NCI-H2227 (cell line): Measurements from ENCODE around the gene TIAM2.

ENCODE experiments used
- DNase-seq: peaks from one replicate; lab custom pipeline; 2025; ENCODE audit not compliant: unreplicated experiment; lab: John Stamatoyannopoulos, UW

TIAM2 gene

GRCh38 chr6:155123520-155123919, 128.4 kb downstream of the TIAM2 start:
- no peak for DNase-seq

DNA sequence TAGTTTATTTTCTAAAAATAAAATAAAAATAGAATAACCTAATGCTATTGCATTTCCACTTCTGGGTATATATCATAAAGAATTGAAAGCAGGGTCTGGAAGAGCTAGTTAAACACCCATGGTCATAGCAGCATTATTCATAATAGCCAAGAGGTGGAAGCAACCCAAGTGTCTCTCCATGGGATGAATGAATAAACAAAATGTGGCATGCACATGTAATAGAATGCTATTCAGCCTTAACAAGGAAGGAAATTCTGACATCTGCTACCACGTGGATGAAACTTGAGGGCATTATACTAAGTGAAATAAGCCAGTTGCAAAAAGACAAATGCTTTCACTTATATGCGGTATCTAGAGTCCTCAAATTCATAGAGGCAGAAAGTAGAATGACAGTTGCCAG, 130.8 kb downstream of the TIAM2 start:
- DNase-seq, result no peak

DNA sequence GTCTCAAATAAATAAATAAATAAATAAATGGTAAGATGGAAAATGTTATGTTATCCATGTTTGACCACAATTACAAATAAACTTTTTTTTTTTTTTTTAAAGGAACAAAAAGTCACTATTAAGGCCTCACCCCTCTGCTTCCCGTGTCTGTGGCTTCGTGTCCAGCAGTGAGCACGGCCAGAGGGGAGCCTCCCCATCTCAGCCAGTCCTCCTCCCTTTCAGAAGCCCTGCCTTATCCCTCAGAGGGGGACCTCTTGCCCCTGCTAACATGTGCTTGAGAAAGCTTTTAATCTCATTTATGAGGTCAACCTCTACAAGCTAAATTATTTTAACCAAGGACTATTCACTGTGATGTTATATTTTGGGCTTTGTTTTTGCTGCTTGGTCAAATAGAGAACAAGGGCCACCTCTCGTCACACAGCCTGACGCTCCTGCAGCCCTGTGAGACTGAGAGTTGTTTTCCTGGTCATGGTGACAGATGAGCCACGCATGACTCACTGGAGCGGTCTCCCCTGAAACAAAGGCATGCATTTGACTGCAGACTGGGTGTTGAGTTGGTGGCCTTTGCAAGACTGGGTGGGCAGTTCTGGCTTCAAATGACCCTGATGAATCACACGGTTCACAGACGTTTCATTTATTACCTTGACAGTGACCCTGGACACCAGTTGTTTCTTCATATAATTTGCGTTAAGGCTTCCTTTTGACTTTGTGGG, 131.8 kb downstream of the TIAM2 start:
- DNase-seq, result no peak

- DNase-seq, result no peak
Observed at GRCh38 chr6:155128977-155129376, 133.9 kb downstream of the TIAM2 start.

GRCh38 chr6:155129744-155130143, 134.6 kb downstream of the TIAM2 start:
- no peak for DNase-seq

GRCh38 chr6:155130161-155130853, 135.2 kb downstream of the TIAM2 start:
- no peak for DNase-seq

DNA sequence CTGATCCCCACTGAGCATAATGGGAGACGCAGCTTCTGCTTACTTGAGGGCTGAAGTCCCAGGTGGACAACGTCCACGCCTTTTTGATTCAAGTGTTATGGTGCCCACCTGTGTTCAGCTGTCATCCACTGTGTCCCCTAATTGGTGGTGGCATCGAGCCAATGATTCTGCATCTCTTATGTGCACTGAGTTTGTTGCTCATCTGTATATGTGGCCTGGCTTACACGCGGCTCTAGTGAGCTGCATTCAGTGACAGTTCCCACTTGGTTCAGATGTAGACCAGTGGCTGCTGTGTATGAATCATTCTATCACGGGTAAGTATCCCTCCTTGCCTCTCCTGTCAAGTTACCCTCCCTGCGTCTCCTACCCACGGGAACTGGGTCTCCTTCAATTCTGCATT, 137.5 kb downstream of the TIAM2 start:
- peak; percentile 14 for DNase-seq

DNA sequence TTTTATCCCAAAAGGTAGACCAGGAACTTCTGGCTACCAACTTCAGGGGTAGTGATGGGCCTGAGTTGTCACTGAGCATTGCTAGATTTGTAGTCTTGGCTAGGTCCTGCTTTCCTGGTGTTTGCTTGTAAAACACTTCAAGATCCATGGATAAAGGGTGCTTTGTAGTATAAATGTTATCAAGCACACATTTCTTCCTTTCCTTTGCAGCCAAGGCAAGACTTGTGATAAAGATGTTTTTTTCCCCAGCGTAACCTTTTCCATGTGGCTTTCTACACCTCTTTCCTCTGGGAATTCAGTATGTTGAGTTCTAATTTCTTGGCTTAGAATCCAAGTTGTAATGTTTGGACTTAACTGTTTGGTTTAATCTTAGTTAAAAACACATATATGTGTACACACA, 145.9 kb downstream of the TIAM2 start:
- no peak for DNase-seq

DNA sequence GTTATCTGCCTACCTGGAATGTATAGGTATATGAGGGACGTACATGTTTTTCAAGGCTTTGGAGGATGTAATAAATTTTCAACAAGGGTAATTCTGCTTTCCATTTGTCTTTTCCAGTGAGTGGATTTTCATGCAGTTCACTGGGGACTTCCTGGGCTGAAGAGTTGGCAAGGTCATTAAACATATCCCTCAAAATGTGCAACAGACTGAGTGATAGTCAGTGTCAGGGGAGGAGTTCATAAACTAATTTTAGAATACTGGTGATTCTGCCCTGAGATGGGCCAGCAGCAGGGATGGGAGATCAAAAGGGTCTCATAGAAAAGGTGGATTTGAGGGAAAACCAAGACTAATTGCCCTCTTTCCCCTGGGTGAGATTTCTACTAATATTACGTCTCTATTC, 146.4 kb downstream of the TIAM2 start:
- DNase-seq, result no peak

DNA sequence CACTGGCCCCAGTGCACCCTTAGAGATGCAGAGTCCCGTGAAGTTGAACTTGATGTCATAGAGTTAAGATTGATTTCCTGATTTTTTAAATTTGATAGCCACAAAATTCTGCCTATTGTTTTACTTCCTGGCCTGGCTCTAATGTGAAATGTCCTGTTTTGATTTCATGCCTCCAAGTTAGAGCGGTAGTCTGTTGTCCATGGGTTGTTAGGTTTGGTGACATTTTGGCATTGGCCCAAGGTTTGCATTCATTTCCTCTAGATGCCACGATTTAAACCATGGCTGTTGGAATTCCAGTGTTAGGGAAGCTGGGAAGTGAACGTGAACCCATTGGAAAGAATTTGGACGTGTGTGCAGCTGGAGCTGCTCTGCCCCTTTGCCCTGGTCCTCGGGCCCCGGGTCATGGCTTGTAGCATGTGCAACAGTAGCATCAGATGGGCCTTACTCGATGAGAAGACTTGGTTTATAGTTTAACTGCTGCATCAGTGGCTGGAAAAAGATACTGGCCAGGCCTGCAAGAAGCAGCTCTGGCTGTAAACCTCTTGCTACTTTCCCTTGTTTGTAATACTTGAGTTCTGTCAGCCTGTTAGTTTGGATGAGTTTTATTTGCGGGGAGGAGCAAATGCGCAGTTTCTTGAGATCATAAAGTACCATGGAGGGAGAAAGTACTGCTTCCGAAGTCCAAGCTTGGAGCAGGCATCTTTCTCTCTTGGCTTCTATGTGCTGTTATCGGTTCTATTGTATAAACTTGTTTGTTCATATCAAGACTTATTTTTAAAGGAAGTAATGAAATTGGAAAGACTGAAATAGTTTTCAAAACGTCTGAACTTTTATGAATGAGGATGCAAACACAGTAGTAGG, 147.3 kb downstream of the TIAM2 start:
- no peak for DNase-seq

DNA sequence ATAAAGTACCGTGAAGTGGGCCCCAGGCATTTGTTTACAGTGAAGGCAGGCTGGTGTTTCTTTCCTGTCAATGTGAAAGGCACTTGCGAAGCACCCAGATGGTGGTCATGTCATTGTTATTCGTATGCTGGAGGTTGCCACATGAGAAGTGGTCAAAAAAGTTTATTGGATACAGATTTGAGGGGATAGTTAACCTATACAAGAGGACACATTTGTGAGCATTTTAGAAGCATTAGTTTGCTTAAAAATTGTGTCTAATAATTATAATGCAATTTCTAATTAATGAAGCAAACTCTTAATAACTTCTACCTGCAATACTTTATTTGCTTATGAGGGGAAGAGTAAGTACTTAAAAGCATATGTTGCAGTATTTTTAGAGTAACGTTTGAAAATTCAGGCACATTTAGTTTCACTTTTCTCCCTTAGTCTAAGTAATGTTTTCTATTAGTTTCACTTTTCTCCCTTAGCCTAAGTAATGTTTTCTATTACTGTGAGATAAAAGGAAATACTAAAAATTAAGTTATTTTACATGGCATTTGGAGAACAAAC, 148.0 kb downstream of the TIAM2 start:
- DNase-seq, result no peak

DNA sequence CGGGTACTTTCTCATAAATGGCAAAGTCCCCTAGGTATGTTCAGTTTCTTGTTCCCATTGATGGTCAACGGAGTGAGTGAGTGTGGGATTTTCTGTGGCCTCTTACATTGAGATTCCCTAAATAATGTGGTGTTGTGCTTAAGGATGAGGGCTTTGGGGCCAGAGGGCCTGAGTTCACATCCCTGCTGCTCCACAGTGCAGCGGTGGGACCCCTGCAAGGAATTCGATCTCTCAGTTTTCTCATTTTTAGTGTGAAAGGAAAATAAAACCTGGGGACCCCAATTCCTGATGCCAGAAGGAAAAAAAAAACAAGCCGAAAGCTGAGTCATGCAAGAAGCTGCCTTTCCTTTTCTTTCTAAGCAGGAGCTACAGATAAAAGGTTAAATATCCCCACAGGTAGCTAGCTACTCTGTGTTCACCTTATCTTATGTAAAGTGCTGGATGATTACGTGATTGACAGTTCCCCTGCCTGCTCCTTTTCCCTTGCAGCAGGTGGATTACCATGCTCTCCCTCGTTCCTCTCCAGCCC, 148.5 kb downstream of the TIAM2 start:
- DNase-seq, result no peak

DNA sequence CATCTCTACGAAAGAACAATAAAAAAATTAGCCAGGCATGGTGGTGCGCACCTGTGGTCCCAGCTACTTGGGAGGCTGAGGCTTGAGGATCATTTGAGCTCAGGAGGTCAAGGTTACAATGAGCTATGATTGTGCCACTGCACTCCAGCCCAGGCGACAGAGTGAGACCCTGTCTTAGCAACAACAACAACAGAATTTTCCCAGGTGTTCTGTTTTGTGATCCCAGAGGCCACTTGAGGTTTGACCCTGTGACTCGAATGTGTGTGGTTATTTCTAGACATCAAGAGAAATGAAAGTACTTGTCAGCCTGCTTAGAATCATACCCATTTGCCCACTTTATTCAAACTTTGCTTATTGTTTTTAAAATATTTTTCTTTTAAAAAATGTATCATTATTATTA, 151.1 kb downstream of the TIAM2 start:
- DNase-seq, result no peak

- no peak for DNase-seq
Observed at GRCh38 chr6:155147958-155148663, 153.0 kb downstream of the TIAM2 start.

DNA sequence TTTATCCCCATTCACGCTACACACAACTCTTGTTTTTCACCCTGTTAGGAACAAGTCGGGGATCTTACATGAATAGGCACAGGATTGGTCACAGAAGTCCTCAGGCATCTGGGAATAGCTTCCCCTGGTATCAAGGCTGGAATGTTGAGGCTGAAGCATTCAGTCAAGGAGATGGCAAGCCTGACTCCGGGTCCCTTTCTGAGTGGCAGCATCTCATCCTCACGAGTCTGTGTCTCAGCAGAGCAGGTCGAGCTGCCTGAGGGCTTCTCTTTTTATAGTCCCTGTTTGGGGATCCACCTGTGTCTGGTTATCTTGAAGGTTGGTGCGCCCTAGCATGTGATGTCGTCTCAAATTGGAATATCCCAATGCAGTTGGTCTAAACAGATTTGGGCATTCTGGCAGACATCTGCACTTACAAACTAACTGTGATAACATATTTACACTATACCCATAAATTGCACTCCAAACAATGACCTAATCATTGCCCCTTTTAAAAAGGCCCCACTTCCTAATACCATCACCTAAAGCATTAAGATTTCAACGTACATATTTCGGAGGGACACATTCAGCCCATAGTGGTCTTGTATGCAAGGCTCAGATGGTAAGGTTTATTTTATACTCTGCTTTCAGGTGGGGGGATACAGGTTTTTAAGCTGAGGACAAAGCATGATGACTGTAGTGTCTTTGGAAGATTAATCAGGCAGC, 156.0 kb downstream of the TIAM2 start:
- no peak for DNase-seq

DNA sequence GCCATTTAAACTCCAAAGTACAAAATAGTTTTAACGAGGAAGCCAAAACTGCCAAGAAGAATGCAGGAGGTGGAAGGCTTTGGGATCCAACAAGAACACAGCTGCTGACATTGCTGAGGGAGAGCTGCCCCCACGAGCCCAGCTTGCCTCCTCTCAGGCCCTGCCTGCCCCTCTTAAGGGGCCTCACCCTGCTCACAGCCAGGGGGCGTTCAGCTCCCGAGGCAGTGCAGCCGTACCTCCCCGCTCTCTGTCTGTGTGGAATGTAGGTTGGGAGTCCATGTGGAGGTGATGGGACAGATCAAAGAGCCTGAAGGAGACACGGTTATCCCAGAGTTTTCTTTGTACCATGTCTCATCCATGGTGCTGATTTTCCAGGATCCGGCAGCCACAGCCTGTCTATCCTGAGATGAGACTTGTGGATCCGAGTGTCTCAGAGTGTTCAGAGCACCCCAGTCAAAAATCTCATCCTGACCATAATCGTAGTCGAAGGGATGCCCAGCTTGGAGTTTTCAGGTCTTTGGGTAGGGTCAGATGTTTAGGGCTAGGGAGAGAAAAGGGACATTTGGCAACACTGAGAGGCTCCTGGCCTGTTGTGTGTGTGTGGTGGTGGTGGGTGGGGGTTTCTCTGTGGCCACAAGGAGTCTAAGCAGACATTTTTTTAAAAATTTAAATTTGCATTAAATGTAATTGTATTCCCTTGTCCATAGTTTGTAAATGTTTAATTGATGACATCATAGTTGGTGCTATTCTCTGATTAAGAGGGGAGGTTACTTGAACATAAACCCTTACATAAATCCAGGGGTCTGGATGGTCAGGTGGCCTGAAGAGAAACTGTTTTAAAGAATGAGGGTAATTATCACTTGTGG, 157.3 kb downstream of the TIAM2 start:
- no peak for DNase-seq

GRCh38 chr6:155154158-155154830, 159.2 kb downstream of the TIAM2 start:
- no peak for DNase-seq

DNA sequence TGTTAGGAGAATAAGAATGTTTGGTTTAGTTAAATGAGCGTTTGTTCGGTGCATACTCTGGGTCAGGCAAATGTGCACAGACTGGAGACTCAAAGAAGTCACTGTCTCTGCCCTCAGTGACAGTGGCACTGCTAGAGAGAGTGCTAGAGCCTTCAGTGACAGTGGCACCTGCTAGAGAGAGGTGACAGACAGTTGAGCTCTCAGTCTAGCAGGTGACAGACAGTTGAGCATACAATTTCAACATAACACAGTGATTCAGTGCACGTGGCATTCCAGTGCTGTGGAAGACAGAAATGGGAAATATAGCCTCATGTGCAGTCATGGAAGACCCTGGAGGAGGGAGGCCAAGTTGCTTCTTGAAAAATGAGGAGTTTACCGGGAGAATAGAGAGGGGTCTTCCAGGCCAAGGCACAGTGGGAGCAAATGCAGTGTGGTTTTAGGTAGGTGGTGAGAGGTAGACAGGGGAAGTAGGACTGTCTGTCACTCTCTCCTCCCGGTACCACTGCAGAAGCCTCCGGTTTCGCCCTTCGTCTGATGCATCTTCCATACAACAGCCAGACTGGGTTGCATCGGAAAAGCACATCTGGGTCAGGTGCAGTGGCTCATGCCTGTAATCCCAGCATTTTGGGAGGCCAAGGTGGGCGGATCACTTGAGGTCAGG, 160.8 kb downstream of the TIAM2 start:
- no peak for DNase-seq
